Mucosa of descending colon (tissue), 3 donors: Measurements from ENCODE around the gene GTPBP1. TPM values are rescaled to one million over a fixed set of nuclear protein-coding genes. Genes with fewer than 3 reads are reported as not detected.

ENCODE experiments used
- ATAC-seq: fragments of 200-7000 bp; cut with Tn5 transposase; one replicate; pipeline ENCODE4 v1.9.1; 2020; ENCODE audit warnings: mild to moderate bottlenecking, moderate library complexity
- DNase-seq, 3 donors: peaks; one replicate each; pipeline ENCODE4 v3.0.0-alpha.2; 2020
- H3K36me3 ChIP-seq: fragments of 200-600 bp; one replicate; pipeline ENCODE4 v1.8.0; 2021; ENCODE audit warnings: low read depth, mild to moderate bottlenecking
- H3K4me1 ChIP-seq: fragments of 200-600 bp; one replicate; pipeline ENCODE4 v1.8.0; 2021; ENCODE audit warnings: low read depth, mild to moderate bottlenecking
- H3K4me3 ChIP-seq: fragments of 200-600 bp; one replicate; pipeline ENCODE4 v1.8.0; 2021; ENCODE audit warnings: mild to moderate bottlenecking
- H3K9me3 ChIP-seq: fragments of 200-600 bp; one replicate; pipeline ENCODE4 v1.8.0; 2021; ENCODE audit warnings: mild to moderate bottlenecking
- intact Hi-C, 2 donors: fragments of 100-400 bp; cut with DNase I in 1 of 2; cut with micrococcal nuclease in 1 of 2; formaldehyde crosslinking; loops; one replicate each; pipeline versions ENCODE4 v1.11.0 to v1.11.1; 2022; cut with DNase I, micrococcal nuclease
- total RNA-seq, 3 donors: library from RNA; stranded (reverse); fragmentation: NEBNext Ultra II Directional in 2 of 3; extraction: Animal tissue kit (Norgen Biotek cat#: 25700) in 2 of 3; gene quantifications; one replicate each; pipeline versions ENCODE4 v1.2.1 to v1.2.4, GENCODE V29; 2021 to 2023
- TF ChIP-seq, protein P1 (sequence below): fragments of 200-600 bp; IDR thresholded peaks from one replicate; pipeline ENCODE4 v1.8.0; 2022; ENCODE audit warnings: antibody characterized with exemption, mild to moderate bottlenecking
- donor health status: DM: no; HTN: no; CAD: no; lungs with moderate emphysema.
- donor health status: DM: no; HTN: no; CAD: no.
- donor health status: DM: no; HTN: yes; CAD: no.

The GTPBP1 gene
- total RNA-seq, 3 donors from 2014 or later = 73.1 to 96.8 (median 76.8) TPM

- H3K9me3 ChIP-seq = no peaks in the 10 kb centered on the region
Measured at GRCh38 chr22:38675833-38676232, 29.9 kb upstream of the GTPBP1 start.

DNA sequence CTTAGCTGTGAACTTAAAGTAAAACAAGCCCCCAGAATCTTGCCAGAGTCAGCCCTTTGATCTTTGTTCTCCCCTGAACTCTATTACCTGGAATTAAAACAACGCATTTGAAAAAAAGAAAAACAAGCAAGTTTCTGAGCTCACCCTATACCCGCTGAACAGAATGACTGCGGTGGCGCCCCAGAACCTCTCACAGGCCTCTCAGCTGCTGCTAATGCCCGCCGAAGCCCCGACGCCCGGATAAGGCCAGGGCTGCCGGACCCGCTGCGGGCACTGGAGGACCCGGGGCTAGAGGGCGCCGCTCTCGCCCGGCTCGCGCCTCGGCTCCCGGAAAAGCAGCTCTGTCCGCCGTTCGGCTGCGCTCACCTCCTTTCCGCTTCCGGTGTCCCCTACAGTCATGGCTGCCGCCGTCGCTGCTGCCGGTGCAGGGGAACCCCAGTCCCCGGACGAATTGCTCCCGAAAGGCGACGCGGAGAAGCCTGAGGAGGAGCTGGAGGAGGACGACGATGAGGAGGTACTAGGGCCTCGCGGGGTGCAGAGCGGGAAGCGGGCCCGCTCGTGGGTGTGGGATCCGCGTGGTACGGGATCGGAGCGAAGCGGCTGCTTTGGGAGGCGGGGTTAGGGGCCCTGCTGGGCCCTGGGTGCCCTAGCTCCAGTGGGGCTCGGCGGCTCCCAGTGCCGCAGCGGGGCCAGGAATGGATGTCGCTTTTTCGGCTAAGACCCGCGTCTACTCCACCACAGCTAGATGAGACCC lies 24.0 kb upstream of the GTPBP1 start, which contains the start of gene TOMM22:
Gene TOMM22 (plus strand): TSS at position 376 of the 754 bp plus-strand sequence. CDS start 22 bp downstream, at position 398.
- TF ChIP-seq, protein P1, sequence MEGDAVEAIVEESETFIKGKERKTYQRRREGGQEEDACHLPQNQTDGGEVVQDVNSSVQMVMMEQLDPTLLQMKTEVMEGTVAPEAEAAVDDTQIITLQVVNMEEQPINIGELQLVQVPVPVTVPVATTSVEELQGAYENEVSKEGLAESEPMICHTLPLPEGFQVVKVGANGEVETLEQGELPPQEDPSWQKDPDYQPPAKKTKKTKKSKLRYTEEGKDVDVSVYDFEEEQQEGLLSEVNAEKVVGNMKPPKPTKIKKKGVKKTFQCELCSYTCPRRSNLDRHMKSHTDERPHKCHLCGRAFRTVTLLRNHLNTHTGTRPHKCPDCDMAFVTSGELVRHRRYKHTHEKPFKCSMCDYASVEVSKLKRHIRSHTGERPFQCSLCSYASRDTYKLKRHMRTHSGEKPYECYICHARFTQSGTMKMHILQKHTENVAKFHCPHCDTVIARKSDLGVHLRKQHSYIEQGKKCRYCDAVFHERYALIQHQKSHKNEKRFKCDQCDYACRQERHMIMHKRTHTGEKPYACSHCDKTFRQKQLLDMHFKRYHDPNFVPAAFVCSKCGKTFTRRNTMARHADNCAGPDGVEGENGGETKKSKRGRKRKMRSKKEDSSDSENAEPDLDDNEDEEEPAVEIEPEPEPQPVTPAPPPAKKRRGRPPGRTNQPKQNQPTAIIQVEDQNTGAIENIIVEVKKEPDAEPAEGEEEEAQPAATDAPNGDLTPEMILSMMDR = peak; percentile 30
- DNase-seq = peak; percentile 89 to 92 (median 91)
- Histone ChIP-seq H3K4me3 (peak within 1 kb of the TSS; percentile 52), H3K9me3 (no peaks in the 10 kb centered on the region), H3K36me3 (peaks cover 2% of the 10 kb centered on the region), H3K4me1 (peaks cover 7% of the 10 kb centered on the region)
- intact Hi-C loops = no loop called here
- peak; percentile 100 for ATAC-seq

More at GRCh38 chr22:38675833-38676232, 29.9 kb upstream of the GTPBP1 start:
- H3K4me3 ChIP-seq = no peak overlapping the region
- TF ChIP-seq, protein P1 = no peak
- ATAC-seq (no peak), DNase-seq (no peak)
- intact Hi-C loops = no loop called here
- H3K36me3 ChIP-seq = peaks cover 4% of the 10 kb centered on the region
- no peaks in the 10 kb centered on the region for H3K4me1 ChIP-seq

DNA sequence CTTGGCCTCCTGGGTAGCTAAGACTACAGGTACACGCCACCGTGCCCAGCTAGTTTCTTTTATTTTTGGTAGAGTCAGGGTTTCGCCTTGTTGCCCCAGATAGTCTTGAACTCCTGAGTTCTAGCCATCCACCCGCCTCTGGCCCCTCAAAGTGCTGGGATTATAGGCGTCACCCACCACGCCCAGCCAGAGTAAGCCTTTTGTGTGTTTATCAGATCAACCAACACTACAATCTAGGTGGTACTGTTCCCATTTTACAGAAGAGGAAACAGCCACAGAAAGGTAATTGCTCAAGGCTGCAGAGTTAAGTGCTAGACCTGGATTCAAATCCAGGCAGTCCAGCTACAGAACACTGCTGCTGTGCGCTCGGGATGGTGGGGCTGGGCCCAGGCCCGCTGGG lies 20.8 kb upstream of the GTPBP1 start:
- intact Hi-C loops = no loop called here
- no peaks in the 10 kb centered on the region for H3K9me3 ChIP-seq
- no peak overlapping the region for H3K4me3 ChIP-seq
- TF ChIP-seq, protein P1 = no peak
- peaks cover 12% of the 10 kb centered on the region for H3K4me1 ChIP-seq
- peaks cover 4% of the 10 kb centered on the region for H3K36me3 ChIP-seq
- no peak for DNase-seq
- no peak for ATAC-seq

DNA sequence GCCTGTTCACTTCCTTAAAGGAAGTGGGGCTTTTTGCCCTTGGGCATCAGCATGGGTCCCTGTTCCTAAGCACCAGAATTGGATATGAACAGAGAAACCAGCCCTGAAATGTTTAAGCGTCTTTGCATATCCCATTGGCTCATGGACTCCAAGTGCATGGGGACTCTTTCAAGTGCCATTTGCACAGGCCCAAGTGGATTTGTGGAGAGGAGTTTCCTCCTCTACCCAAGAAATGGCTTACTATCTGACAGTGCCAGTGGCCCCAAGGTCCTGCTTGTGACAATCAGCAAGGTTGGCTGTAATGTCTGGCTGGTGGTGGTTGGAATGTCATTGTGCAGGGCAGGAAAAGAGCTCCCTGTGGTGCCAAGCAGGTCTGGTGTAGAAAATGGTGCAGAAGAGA lies 20.0 kb upstream of the GTPBP1 start:
- Histone ChIP-seq H3K36me3 (peaks cover 4% of the 10 kb centered on the region), H3K9me3 (no peaks in the 10 kb centered on the region), H3K4me3 (no peak overlapping the region), H3K4me1 (peaks cover 18% of the 10 kb centered on the region)
- TF ChIP-seq, protein P1 = no peak
- ATAC-seq (no peak), DNase-seq (no peak)
- intact Hi-C loops = no loop called here

GRCh38 chr22:38689651-38690050 lies 16.1 kb upstream of the GTPBP1 start:
- Histone ChIP-seq H3K9me3 (no peaks in the 10 kb centered on the region), H3K4me1 (peaks cover 33% of the 10 kb centered on the region), H3K4me3 (no peak overlapping the region), H3K36me3 (peaks cover 4% of the 10 kb centered on the region)
- peak; percentile 40 for ATAC-seq
- TF ChIP-seq, protein P1 = no peak
- intact Hi-C loops = no loop called here
- DNase-seq = peak in 1 of 3 donors; percentile 54
